HCT116 (cell line): Measurements from ENCODE around the gene UGP2. TPM values are rescaled to one million over a fixed set of nuclear protein-coding genes. Genes with fewer than 3 reads are reported as not detected.
"Not testable (repeated sequence)": the region's sequence is repeated elsewhere in the genome, so short reads cannot be mapped to it uniquely, and the experiment has no call there.

Source experiments
- ATAC-seq: fragments of 200-7000 bp; cut with Tn5 transposase; 2 replicates; pipeline ENCODE4 v1.9.1; 2020; ENCODE audit warnings: mild to moderate bottlenecking, moderate library complexity
- BruUV-seq: library from RNA; stranded (reverse); fragments of 400-500 nt; replicated peaks from 2 replicates; lab custom pipeline; 2021; lab: Mats Ljungman, UMichigan
- CTCF ChIA-PET: fragments of 300-600 bp; sonication (Branson Sonifier 250); formaldehyde crosslinking; loops from one replicate; lab custom pipeline; 2021; ENCODE audit warnings: antibody characterized with exemption; lab: Charles Lee
- POLR2A ChIA-PET: fragments of 300-600, 350-600 bp; sonication (Branson Sonifier 250); formaldehyde crosslinking; loops from one replicate; lab custom pipeline; 2021; ENCODE audit warnings: antibody characterized with exemption; lab: Charles Lee
- RAD21 ChIA-PET, 2 experiments: fragments of 300-600 bp; sonication (Branson Sonifier 250); formaldehyde crosslinking; loops; one replicate each; lab custom pipeline; 2023; ENCODE audit warnings: low total read pairs in 2 of 2; ENCODE audit not compliant: uncharacterized antibody in 2 of 2, unreplicated experiment in 2 of 2, low non-redundant PET in 1 of 2; lab: Charles Lee
- DNase-seq: peaks from one replicate; pipeline ENCODE4 v3.0.0-alpha.2; 2010; ENCODE audit warnings: low read depth, low spot score
- H2AFZ ChIP-seq: fragments of 200-600 bp; shearing (Covaris generic), sonication (generic); 2 replicates; pipeline ENCODE4 v1.6.1; 2017; ENCODE audit warnings: low read depth, mixed run types, mixed read lengths, antibody characterized with exemption, low read length; ENCODE audit not compliant: poor library complexity, severe bottlenecking
- H3K27ac ChIP-seq: 2 replicates; pipeline ENCODE4 v1.5.1; 2012; ENCODE audit warnings: low read depth, low read length
- H3K27me3 ChIP-seq: fragments of 200-600 bp; sonication (generic); 2 replicates; pipeline ENCODE4 v1.6.1; 2016; ENCODE audit warnings: mixed run types, low read length, mixed read lengths; ENCODE audit not compliant: insufficient read depth
- H3K36me3 ChIP-seq, 2 experiments: fragments of 200-500 bp in 1 of 2; fragments of 200-600 bp in 1 of 2; sonication (Bioruptor generic) in 1 of 2; sonication (generic) in 1 of 2; 2 replicates each; pipeline versions ENCODE4 v1.5.1 to v1.6.1; 2014 to 2016; ENCODE audit warnings: low read length in 2 of 2, inconsistent platforms in 1 of 2, mixed read lengths in 1 of 2, mixed run types in 1 of 2; ENCODE audit not compliant: insufficient read depth in 2 of 2, control insufficient read depth in 1 of 2
- H3K4me1 ChIP-seq, 2 experiments: fragments of 200-600 bp in 1 of 2; sonication (generic) in 1 of 2; 2 replicates each; pipeline versions ENCODE4 v1.5.1 to v1.6.1; 2012 to 2017; ENCODE audit warnings: low read length in 2 of 2, inconsistent platforms in 1 of 2, mild to moderate bottlenecking in 1 of 2, mixed read lengths in 1 of 2, mixed run types in 1 of 2, moderate library complexity in 1 of 2; ENCODE audit not compliant: insufficient read depth in 2 of 2, control insufficient read depth in 1 of 2
- H3K4me2 ChIP-seq: fragments of 200-600 bp; sonication (generic); 2 replicates; pipeline ENCODE4 v1.6.1; 2017; ENCODE audit warnings: mixed run types, low read length, mixed read lengths
- H3K4me3 ChIP-seq, 2 experiments: fragments of 200-600 bp in 1 of 2; sonication (generic) in 1 of 2; replicated peaks in 1 of 2; 2 replicates each; pipeline ENCODE4 v1.5.1; 2011 to 2016; ENCODE audit warnings: low read length in 2 of 2, control low read depth in 1 of 2, low read depth in 1 of 2, mild to moderate bottlenecking in 1 of 2, mixed read lengths in 1 of 2, mixed run types in 1 of 2
- H3K79me2 ChIP-seq: fragments of 200-600 bp; sonication (generic); 2 replicates; pipeline ENCODE4 v1.6.1; 2017; ENCODE audit warnings: mild to moderate bottlenecking, mixed run types, low read length, moderate library complexity, mixed read lengths; ENCODE audit not compliant: insufficient read depth
- H3K9ac ChIP-seq: fragments of 200-600 bp; sonication (generic); 2 replicates; pipeline ENCODE4 v1.6.1; 2016; ENCODE audit warnings: low read length, mixed read lengths
- H3K9me2 ChIP-seq: fragments of 200-600 bp; sonication (generic), shearing (Covaris generic); 2 replicates; pipeline ENCODE4 v1.6.1; 2017; ENCODE audit warnings: mixed run types, mild to moderate bottlenecking, moderate library complexity; ENCODE audit not compliant: insufficient read depth
- H3K9me3 ChIP-seq, 2 experiments: fragments of 200-500 bp in 1 of 2; fragments of 200-600 bp in 1 of 2; sonication (Bioruptor generic) in 1 of 2; sonication (generic) in 1 of 2; 2 replicates each; pipeline ENCODE4 v1.6.1; 2014 to 2017; ENCODE audit warnings: low read length in 2 of 2, mixed read lengths in 2 of 2, inconsistent platforms in 1 of 2, low read depth in 1 of 2, mild to moderate bottlenecking in 1 of 2, mixed run types in 1 of 2, moderate library complexity in 1 of 2; ENCODE audit not compliant: control insufficient read depth in 1 of 2, insufficient read depth in 1 of 2
- H4K20me1 ChIP-seq: fragments of 200-600 bp; sonication (generic), shearing (Covaris generic); 2 replicates; pipeline ENCODE4 v1.6.1; 2017; ENCODE audit warnings: mixed run types, mild to moderate bottlenecking, moderate library complexity; ENCODE audit not compliant: insufficient read depth
- FOSL1 ChIP-seq: IDR thresholded peaks from 2 replicates; pipeline ENCODE4 v1.6.1; 2012; ENCODE audit warnings: low read depth
- SIN3A ChIP-seq: IDR thresholded peaks from 2 replicates; pipeline ENCODE4 v1.6.1; 2012; ENCODE audit warnings: low read depth
- SP1 ChIP-seq: IDR thresholded peaks from 2 replicates; pipeline ENCODE4 v1.6.1; 2012; ENCODE audit warnings: low read depth
- intact Hi-C: fragments of 100-400 bp; cut with micrococcal nuclease; formaldehyde crosslinking; loops from 2 replicates; pipeline ENCODE4 v1.10.0; 2022
- total RNA-seq: library from RNA; stranded (reverse); gene quantifications from one replicate; pipeline ENCODE4 v1.2.1, GENCODE V29; 2021; ENCODE audit not compliant: unreplicated experiment
- TF ChIP-seq, protein P1 (sequence below): IDR thresholded peaks from 2 replicates; pipeline ENCODE4 v1.6.1; 2012

UGP2 gene
- total RNA-seq, 1 experiment from 2014 or later: 57.1 TPM

DNA sequence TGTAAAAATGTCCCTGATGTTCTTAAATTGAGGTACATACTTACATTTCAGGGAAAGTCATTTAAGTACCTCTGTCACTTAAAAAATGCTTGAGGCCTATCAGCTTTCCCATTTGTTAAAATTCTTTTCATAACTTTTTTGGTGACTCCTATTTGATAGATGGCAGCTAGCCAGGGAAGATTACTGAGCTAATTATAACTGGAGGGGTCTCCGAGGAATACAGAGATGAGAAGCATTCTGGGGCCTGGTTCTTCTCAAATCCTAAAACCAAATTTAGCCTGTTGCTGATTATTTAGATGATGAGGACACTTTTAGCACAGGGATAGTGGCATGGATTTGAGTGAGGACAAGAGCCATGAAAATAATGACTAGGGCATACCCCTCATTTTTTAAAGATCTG lies 4.8 kb downstream of the UGP2 start:
- Histone ChIP-seq H3K27ac (no peak overlapping the region), H3K27me3 (no peaks in the 10 kb centered on the region), H4K20me1 (no peaks in the 10 kb centered on the region), H2AFZ (no peak overlapping the region), H3K4me1 (peaks cover 4 to 10% of the 10 kb centered on the region in 2 experiments; a peak in 3 of 4 replicates), H3K4me3 (no peak overlapping the region), H3K9me3 (no peaks in the 10 kb centered on the region), H3K36me3 (no peaks in the 10 kb centered on the region), H3K9me2 (no peaks in the 10 kb centered on the region), H3K79me2 (peaks cover 95% of the 10 kb centered on the region), H3K4me2 (no peak overlapping the region), H3K9ac (no peak overlapping the region)
- DNase-seq (no peak), ATAC-seq (no peak)
- ChIA-PET POLR2A (no interaction called here), RAD21 (no interaction called here), CTCF (no interaction called here)
- intact Hi-C loops: no loop called here
- TF ChIP-seq FOSL1 (no peak), SP1 (no peak), SIN3A (no peak)
- TF ChIP-seq, protein P1, sequence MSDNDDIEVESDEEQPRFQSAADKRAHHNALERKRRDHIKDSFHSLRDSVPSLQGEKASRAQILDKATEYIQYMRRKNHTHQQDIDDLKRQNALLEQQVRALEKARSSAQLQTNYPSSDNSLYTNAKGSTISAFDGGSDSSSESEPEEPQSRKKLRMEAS: no peak
- BruUV-seq: no TSS peak

DNA sequence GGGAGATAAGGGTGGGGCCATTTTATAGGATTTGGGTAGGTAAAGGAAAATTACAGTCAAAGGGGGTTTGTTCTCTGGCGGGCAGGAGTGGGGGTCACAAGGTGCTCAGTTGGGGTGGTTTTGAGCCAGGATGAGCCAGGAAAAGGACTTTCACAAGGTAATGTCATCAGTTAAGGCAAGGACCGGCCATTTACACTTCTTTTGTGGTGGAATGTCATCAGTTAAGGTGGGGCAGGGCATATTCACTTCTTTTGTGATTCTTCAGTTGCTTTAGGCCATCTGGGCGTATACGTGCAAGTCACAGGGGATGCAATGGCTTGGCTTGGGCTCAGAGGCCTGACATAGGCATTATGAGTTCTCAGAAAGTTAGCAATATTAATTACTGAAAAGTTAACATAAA lies 5.9 kb downstream of the UGP2 start:
- H3K4me2 ChIP-seq, DNase-seq, H3K4me1 ChIP-seq, ATAC-seq, BruUV-seq, H3K9ac ChIP-seq, H2AFZ ChIP-seq, H3K4me3 ChIP-seq, H3K27ac ChIP-seq, H3K9me3 ChIP-seq, H3K36me3 ChIP-seq, H3K27me3 ChIP-seq, H3K9me2 ChIP-seq, intact Hi-C loops, POLR2A ChIA-PET, CTCF ChIA-PET, H4K20me1 ChIP-seq: not testable (repeated sequence)
- peaks cover 96% of the 10 kb centered on the region for H3K79me2 ChIP-seq
- RAD21 ChIA-PET: interaction anchor here in 1 of 2 experiments (0.6 kb wide), 1 partner anchor 14 kb away, joined by 3 read pairs; no protein-coding TSS in a partner anchor
